Endothelial cell of umbilical vein (primary cell): Measurements from ENCODE around the gene CCDC167. TPM values are rescaled to one million over a fixed set of nuclear protein-coding genes. Genes with fewer than 3 reads are reported as not detected.

Source experiments
- BruUV-seq: library from RNA; stranded (reverse); fragments of 400-500 nt; replicated peaks from 2 replicates; lab custom pipeline; 2021; lab: Mats Ljungman, UMichigan
- CTCF ChIA-PET: fragments of 300-600, 350-600 bp; sonication (Branson Sonifier 250); formaldehyde crosslinking; loops from one replicate; lab custom pipeline; 2021; ENCODE audit warnings: antibody characterized with exemption, inconsistent platforms; lab: Charles Lee
- POLR2A ChIA-PET: fragments of 300-600, 350-600 bp; sonication (Branson Sonifier 250); formaldehyde crosslinking; loops from one replicate; lab custom pipeline; 2021; ENCODE audit warnings: antibody characterized with exemption, inconsistent platforms; lab: Charles Lee
- DNase-seq: peaks from one replicate; pipeline ENCODE4 v3.0.0-alpha.2; 2011; ENCODE audit warnings: low read depth, low spot score
- FAIRE-seq: peaks from 2 replicates; lab custom pipeline; 2011; peaks lifted over from hg19 to GRCh38; lab: Jason Lieb, UNC
- H2AFZ ChIP-seq: 2 replicates; pipeline ENCODE4 v1.6.0; 2012; ENCODE audit warnings: low read depth, low read length, control low read depth, inconsistent platforms
- H3K27ac ChIP-seq: 2 replicates; pipeline ENCODE4 v1.5.1; 2011; ENCODE audit warnings: low read depth, mild to moderate bottlenecking, control low read depth, low read length, moderate library complexity; ENCODE audit not compliant: insufficient read depth
- H3K27me3 ChIP-seq, 2 experiments: 2 replicates each; pipeline versions ENCODE4 v1.6.0 to v1.6.1; 2011; ENCODE audit warnings: low read length in 2 of 2, mixed read lengths in 1 of 2; ENCODE audit not compliant: control insufficient read depth in 2 of 2, insufficient read depth in 2 of 2
- H3K36me3 ChIP-seq, 2 experiments: 2 replicates in 1 of 2; 3 replicates in 1 of 2; pipeline ENCODE4 v1.5.1; 2011; ENCODE audit warnings: low read length in 2 of 2, mild to moderate bottlenecking in 1 of 2, moderate library complexity in 1 of 2; ENCODE audit not compliant: control insufficient read depth in 2 of 2, insufficient read depth in 2 of 2; ENCODE audit errors: extremely low read depth in 1 of 2
- H3K4me1 ChIP-seq: 3 replicates; pipeline ENCODE4 v1.5.1; 2011; ENCODE audit warnings: mild to moderate bottlenecking, low read length; ENCODE audit not compliant: control insufficient read depth, insufficient read depth; ENCODE audit errors: extremely low read depth
- H3K4me2 ChIP-seq: 2 replicates; pipeline ENCODE4 v1.6.1; 2011; ENCODE audit warnings: low read length, control low read depth, mixed read lengths; ENCODE audit not compliant: insufficient read depth
- H3K4me3 ChIP-seq, 3 experiments: fragments of 200-600 bp in 1 of 3; sonication (generic), shearing (Covaris generic) in 1 of 3; replicated peaks in 1 of 3; 2 replicates each; pipeline ENCODE4 v1.5.1; 2011 to 2016; ENCODE audit warnings: control low read depth in 3 of 3, low read length in 3 of 3, mild to moderate bottlenecking in 2 of 3, inconsistent platforms in 1 of 3, low read depth in 1 of 3, moderate library complexity in 1 of 3; ENCODE audit not compliant: insufficient read depth in 1 of 3
- H3K79me2 ChIP-seq: 2 replicates; pipeline ENCODE4 v1.6.0; 2012; ENCODE audit warnings: low read length, inconsistent platforms; ENCODE audit not compliant: control insufficient read depth, insufficient read depth
- H3K9ac ChIP-seq: replicated peaks from 2 replicates; pipeline ENCODE3; 2011; ENCODE audit warnings: low read length, control low read depth; ENCODE audit not compliant: insufficient read depth; ENCODE audit errors: extremely low read depth
- H3K9me1 ChIP-seq: replicated peaks from 3 replicates; pipeline ENCODE4 v1.6.0; 2011; ENCODE audit warnings: mild to moderate bottlenecking, low read length; ENCODE audit not compliant: control insufficient read depth, insufficient read depth; ENCODE audit errors: extremely low read depth
- H3K9me3 ChIP-seq: replicated peaks from 2 replicates; pipeline ENCODE4 v1.5.1; 2012; ENCODE audit warnings: low read length, inconsistent platforms; ENCODE audit not compliant: control insufficient read depth, insufficient read depth
- H4K20me1 ChIP-seq: replicated peaks from 2 replicates; pipeline ENCODE3; 2011; ENCODE audit warnings: mild to moderate bottlenecking, low read length; ENCODE audit not compliant: control insufficient read depth, insufficient read depth; ENCODE audit errors: extremely low read depth
- CTCF ChIP-seq, 2 donors: IDR thresholded peaks; 1 replicate in 1 of 2; 2 replicates in 1 of 2; pipeline ENCODE4 v1.5.1; 2011; ENCODE audit warnings: low read length in 2 of 2, mild to moderate bottlenecking in 2 of 2, moderate library complexity in 2 of 2, control low read depth in 1 of 2, inconsistent platforms in 1 of 2, low read depth in 1 of 2; ENCODE audit not compliant: insufficient read depth in 1 of 2; ENCODE audit errors: extremely low read depth in 1 of 2
- EZH2 ChIP-seq: IDR thresholded peaks from 2 replicates; pipeline ENCODE4 v1.6.1; 2012; ENCODE audit warnings: borderline replicate concordance, low read depth, mild to moderate bottlenecking, moderate library complexity, low read length, inconsistent platforms; ENCODE audit not compliant: severe bottlenecking
- FOS ChIP-seq: IDR thresholded peaks from 2 replicates; pipeline ENCODE4 v1.6.1; 2011; ENCODE audit warnings: mild to moderate bottlenecking, low read length, moderate library complexity, borderline replicate concordance; ENCODE audit not compliant: insufficient read depth
- GATA2 ChIP-seq: IDR thresholded peaks from 2 replicates; pipeline ENCODE4 v1.7.0; 2011; ENCODE audit warnings: low read depth, mild to moderate bottlenecking, moderate library complexity, mixed read lengths, low read length; ENCODE audit not compliant: insufficient read length, insufficient read depth
- JUN ChIP-seq: IDR thresholded peaks from 2 replicates; pipeline ENCODE4 v1.6.1; 2011; ENCODE audit warnings: borderline replicate concordance, low read depth; ENCODE audit not compliant: insufficient read length, insufficient read depth
- MAX ChIP-seq: IDR thresholded peaks from 2 replicates; pipeline ENCODE4 v1.6.1; 2011; ENCODE audit not compliant: insufficient read depth, insufficient read length
- MYC ChIP-seq: IDR thresholded peaks from one replicate; pipeline ENCODE4 v1.6.1; 2011; ENCODE audit warnings: mild to moderate bottlenecking, low read depth, low read length
- POLR2A ChIP-seq: IDR thresholded peaks from 2 replicates; pipeline ENCODE4 v1.6.1; 2012; ENCODE audit warnings: low read depth, mild to moderate bottlenecking, control low read depth, low read length
- POLR2AphosphoS5 ChIP-seq: IDR thresholded peaks from 2 replicates; pipeline ENCODE4 v1.6.1; 2012; ENCODE audit warnings: low read depth, mild to moderate bottlenecking, control low read depth, low read length, moderate library complexity; ENCODE audit not compliant: insufficient read depth
- dilution Hi-C: fragments of 300-500 bp; cut with MboI; formaldehyde crosslinking; loops from one replicate; pipeline ENCODE4 v1.15.0; 2019; ENCODE audit warnings: low sequenced_read_pairs; ENCODE audit not compliant: extremely low pct_ligation_motif_present
- intact Hi-C: fragments of 100-400 bp; cut with micrococcal nuclease; formaldehyde crosslinking; loops from one replicate; pipeline ENCODE4 v1.10.0; 2022
- polyA plus RNA-seq, 4 experiments: library from polyadenylated mRNA; depleted of rRNA in 3 of 4; stranded (reverse) in 3 of 4; unstranded in 1 of 4; fragments of >200 nt; gene quantifications; 2 replicates each; pipeline versions ENCODE4 v1.2.1 to v1.2.3, GENCODE V29; 2011 to 2012; ENCODE audit warnings: missing spikeins in 1 of 4
- total RNA-seq: library from RNA; stranded (reverse); gene quantifications from 2 replicates; pipeline ENCODE4 v1.2.3, GENCODE V29; 2021

The CCDC167 gene
- total and polyA plus RNA-seq, 2 donors (not counting 3 experiments of a cell fraction or from before 2014, with no cell fraction given): 46.6 to 105 TPM

GRCh38 chr6:37523412-37523811, 23.7 kb upstream of the CCDC167 start:
- Histone ChIP-seq H3K36me3 (no peaks in the 10 kb centered on the region), H3K27ac (peak overlapping the region; percentile 72), H3K9me3 (no peaks in the 10 kb centered on the region), H4K20me1 (no peaks in the 10 kb centered on the region), H3K4me2 (peak overlapping the region; percentile 81), H3K27me3 (peaks cover 2 to 6% of the 10 kb centered on the region in 2 experiments), H3K79me2 (no peaks in the 10 kb centered on the region), H3K9ac (no peak overlapping the region), H3K9me1 (no peaks in the 10 kb centered on the region), H3K4me1 (peaks cover 23% of the 10 kb centered on the region), H3K4me3 (no peak overlapping the region), H2AFZ (no peak overlapping the region)
- intact Hi-C loops: no loop called here
- TF ChIP-seq JUN (no peak), POLR2AphosphoS5 (no peak), MAX (no peak), EZH2 (no peak), GATA2 (no peak), MYC (no peak), POLR2A (no peak), CTCF (IDR thresholded peaks at IDR 0.05; ENCODE audit: extremely low read depth in 1 of 2, insufficient read depth in 1 of 2, low read depth in 1 of 2, low read length in 2 of 2) (no peak), FOS (no peak)
- dilution Hi-C loops: no loop called here
- FAIRE-seq (no peak), DNase-seq (no peak)
- POLR2A ChIA-PET: no interaction called here
- CTCF ChIA-PET: interaction anchor here (1.4 to 1.8 kb wide), 3 partner anchors 15 to 169 kb away, joined by 4 to 11 read pairs (median 8); no protein-coding TSS in a partner anchor
- no TSS peak for BruUV-seq
